ENCODE data around the gene HOXA4. TPM values are rescaled to one million over a fixed set of nuclear protein-coding genes. Genes with fewer than 3 reads are reported as not detected.

The HOXA4 gene
- total RNA-seq, 2 experiments from 2014 or later = not detected

DNA sequence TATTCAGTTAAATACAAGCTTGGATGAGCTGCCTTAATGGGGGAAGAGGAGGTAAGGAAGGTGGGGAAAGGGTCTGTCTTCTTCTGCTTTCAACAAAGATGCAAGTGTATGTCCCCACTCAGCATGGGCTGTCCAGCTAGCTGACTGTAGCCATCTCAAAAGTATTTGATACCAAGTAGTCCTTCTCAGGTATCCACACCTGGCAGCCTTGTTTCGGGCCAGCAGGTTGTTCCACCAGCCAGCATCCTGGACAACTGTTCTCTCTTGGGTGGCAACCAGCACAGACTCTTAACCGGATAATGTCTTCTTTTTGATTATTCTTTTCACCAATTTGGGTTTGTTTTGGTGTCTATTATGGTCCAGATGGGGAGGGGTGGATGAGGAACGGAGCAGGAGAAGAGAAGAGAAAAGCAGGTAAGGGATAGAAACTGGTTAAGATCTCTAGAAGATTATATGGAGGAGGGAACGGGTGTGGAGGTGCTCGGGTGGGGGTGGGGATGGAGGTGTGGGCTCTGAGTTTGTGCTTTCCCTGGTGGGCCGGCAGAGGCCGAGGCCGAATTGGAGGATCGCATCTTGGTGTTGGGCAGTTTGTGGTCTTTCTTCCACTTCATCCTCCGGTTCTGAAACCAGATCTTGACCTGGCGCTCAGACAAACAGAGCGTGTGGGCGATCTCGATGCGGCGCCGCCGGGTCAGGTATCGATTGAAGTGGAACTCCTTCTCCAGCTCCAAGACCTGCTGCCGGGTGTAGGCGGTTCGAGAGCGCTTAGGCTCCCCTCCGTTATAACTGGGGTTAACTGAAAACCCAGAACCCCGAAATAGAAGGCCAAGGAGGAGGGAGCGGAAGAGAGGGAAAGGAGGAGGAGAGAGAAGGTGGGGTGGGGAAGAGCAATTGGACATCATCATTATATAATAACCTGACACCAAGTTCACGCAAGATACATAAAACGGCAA lies 1.5 kb downstream of the HOXA4 start:
- Histone ChIP-seq H3K4me1 (ENCODE audit: insufficient read depth, low read length) (peaks cover 10% of the 10 kb centered on the region), H3K4me3 (ENCODE audit: low read length) (no peak overlapping the region), H3K9me3 (ENCODE audit: control insufficient read depth in 1 of 2, insufficient read depth in 1 of 2, low read length in 2 of 2) (peaks cover 0 to 10% of the 10 kb centered on the region in 2 experiments), H3K36me3 (ENCODE audit: insufficient read depth, low read length) (no peaks in the 10 kb centered on the region), H3K27me3 (ENCODE audit: control insufficient read depth in 1 of 2, insufficient read depth in 2 of 2, low read length in 2 of 2) (peaks cover 16 to 28% of the 10 kb centered on the region in 2 experiments), H3K27ac (ENCODE audit: low read depth in 1 of 2, low read length in 2 of 2) (no peak overlapping the region)
- Mint-ChIP-seq H3K27ac (no peak overlapping the region), H3K27me3 (peaks cover 69% of the 10 kb centered on the region), H3K9me3 (no peaks in the 10 kb centered on the region), H3K4me1 (ENCODE audit: low read depth) (no peaks in the 10 kb centered on the region), H3K36me3 (ENCODE audit: low read depth) (no peaks in the 10 kb centered on the region), H3K4me3 (peak overlapping the region; percentile 61)
- ATAC-seq (ENCODE audit: poor library complexity) (no peak), DNase-seq (no peak)
- TF ChIP-seq, protein P1, sequence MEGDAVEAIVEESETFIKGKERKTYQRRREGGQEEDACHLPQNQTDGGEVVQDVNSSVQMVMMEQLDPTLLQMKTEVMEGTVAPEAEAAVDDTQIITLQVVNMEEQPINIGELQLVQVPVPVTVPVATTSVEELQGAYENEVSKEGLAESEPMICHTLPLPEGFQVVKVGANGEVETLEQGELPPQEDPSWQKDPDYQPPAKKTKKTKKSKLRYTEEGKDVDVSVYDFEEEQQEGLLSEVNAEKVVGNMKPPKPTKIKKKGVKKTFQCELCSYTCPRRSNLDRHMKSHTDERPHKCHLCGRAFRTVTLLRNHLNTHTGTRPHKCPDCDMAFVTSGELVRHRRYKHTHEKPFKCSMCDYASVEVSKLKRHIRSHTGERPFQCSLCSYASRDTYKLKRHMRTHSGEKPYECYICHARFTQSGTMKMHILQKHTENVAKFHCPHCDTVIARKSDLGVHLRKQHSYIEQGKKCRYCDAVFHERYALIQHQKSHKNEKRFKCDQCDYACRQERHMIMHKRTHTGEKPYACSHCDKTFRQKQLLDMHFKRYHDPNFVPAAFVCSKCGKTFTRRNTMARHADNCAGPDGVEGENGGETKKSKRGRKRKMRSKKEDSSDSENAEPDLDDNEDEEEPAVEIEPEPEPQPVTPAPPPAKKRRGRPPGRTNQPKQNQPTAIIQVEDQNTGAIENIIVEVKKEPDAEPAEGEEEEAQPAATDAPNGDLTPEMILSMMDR (IDR thresholded peaks at IDR 0.05) = no peak
- intact Hi-C loops (cut with DNase I, micrococcal nuclease) = no loop called here
- POLR2A ChIA-PET = no interaction called here
- CTCF ChIA-PET = no interaction called here

DNA sequence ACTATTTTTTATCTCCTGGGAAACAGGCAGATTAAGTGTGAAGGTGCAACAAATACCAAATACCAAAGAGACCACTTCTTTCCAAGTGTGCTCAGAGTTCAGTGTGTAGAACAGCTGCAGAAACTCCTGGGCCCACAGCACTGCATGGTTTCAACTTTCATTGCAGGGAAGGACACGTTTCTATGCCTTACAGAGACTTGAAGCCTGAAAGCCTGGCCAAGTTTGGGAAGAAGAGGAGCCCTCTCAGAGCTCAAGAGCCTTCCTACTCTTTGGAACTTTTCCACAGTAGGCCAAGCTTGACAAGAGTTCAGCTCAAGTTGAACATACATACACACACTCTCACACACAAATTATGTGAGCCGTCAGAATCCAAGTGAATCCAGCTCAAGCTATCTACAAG lies 2.5 kb downstream of the HOXA4 start:
- no peaks in the 10 kb centered on the region for H3K36me3 ChIP-seq (ENCODE audit: insufficient read depth, low read length)
- CTCF ChIA-PET = no interaction called here

DNA sequence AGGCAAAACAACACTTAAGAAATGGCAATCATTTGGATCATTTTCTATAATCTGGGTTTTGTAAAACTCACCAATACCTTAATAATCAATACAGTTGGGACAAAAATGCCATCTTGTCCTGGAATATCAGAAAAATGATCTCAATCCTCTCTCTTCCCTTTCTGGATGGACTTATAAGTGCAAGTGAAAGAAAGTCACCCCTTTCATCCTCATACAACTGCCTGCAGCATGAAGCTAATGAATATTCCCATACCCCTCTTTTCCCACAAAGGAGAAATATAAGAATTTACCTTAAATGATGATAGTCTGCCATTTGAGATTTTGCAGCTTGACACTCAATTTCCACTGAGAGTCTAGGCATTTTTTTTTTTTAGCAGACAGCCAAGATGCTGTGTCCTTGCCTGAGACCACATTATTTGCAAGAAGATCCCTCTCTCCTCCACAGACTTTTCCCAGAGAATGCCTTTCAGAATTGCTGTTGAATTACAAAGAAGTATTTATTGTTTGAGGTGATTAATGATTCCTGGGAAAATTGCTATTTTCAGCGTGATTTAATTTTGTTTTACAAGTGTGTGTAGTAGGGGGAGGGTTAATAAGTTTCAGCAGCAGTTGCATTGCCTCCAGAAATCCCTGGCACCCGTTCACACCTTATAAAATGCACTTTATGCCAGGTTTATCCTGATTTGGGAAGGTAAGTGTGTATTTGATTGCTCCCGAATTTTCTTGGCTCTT lies 3.8 kb downstream of the HOXA4 start:
- peaks cover 48% of the 10 kb centered on the region for H3K27me3 Mint-ChIP-seq

More for the DNA sequence above, 2.5 kb downstream of the HOXA4 start:
- Mint-ChIP-seq H3K36me3 (ENCODE audit: low read depth) (no peaks in the 10 kb centered on the region), H3K4me3 (no peak overlapping the region), H3K9me3 (no peaks in the 10 kb centered on the region), H3K27me3 (peaks cover 60% of the 10 kb centered on the region), H3K27ac (no peak overlapping the region), H3K4me1 (ENCODE audit: low read depth) (no peaks in the 10 kb centered on the region)
- POLR2A ChIA-PET = interaction anchor here (0.6 kb wide), 1 partner anchor 873 kb away, joined by 3 read pairs; no protein-coding TSS in a partner anchor
- H3K27ac ChIP-seq (ENCODE audit: low read depth in 1 of 2, low read length in 2 of 2) = no peak overlapping the region
- peaks cover 0 to 14% of the 10 kb centered on the region in 2 experiments for H3K9me3 ChIP-seq (ENCODE audit: control insufficient read depth in 1 of 2, insufficient read depth in 1 of 2, low read length in 2 of 2)
- H3K4me3 ChIP-seq (ENCODE audit: low read length) = no peak overlapping the region
- DNase-seq (no peak), ATAC-seq (ENCODE audit: poor library complexity) (no peak)
- intact Hi-C loops (cut with DNase I, micrococcal nuclease) = no loop called here
- TF ChIP-seq, protein P1 (IDR thresholded peaks at IDR 0.05) = no peak
- peaks cover 10% of the 10 kb centered on the region for H3K4me1 ChIP-seq (ENCODE audit: insufficient read depth, low read length)
- peaks cover 16 to 22% of the 10 kb centered on the region in 2 experiments for H3K27me3 ChIP-seq (ENCODE audit: control insufficient read depth in 1 of 2, insufficient read depth in 2 of 2, low read length in 2 of 2)

More for the DNA sequence above, 3.8 kb downstream of the HOXA4 start:
- TF ChIP-seq, protein P1 (IDR thresholded peaks at IDR 0.05) = no peak
- no peaks in the 10 kb centered on the region for H3K9me3 Mint-ChIP-seq
- POLR2A ChIA-PET = no interaction called here
- H3K4me3 Mint-ChIP-seq = no peak overlapping the region
- Histone ChIP-seq H3K4me1 (ENCODE audit: insufficient read depth, low read length) (peaks cover 10% of the 10 kb centered on the region), H3K27ac (ENCODE audit: low read depth in 1 of 2, low read length in 2 of 2) (no peak overlapping the region), H3K36me3 (ENCODE audit: insufficient read depth, low read length) (no peaks in the 10 kb centered on the region), H3K4me3 (ENCODE audit: low read length) (no peak overlapping the region), H3K27me3 (ENCODE audit: control insufficient read depth in 1 of 2, insufficient read depth in 2 of 2, low read length in 2 of 2) (peaks cover 16 to 17% of the 10 kb centered on the region in 2 experiments), H3K9me3 (ENCODE audit: control insufficient read depth in 1 of 2, insufficient read depth in 1 of 2, low read length in 2 of 2) (peaks cover 0 to 14% of the 10 kb centered on the region in 2 experiments)
- ATAC-seq (ENCODE audit: poor library complexity) (no peak), DNase-seq (no peak)
- H3K36me3 Mint-ChIP-seq (ENCODE audit: low read depth) = no peaks in the 10 kb centered on the region
- intact Hi-C loops (cut with DNase I, micrococcal nuclease) = no loop called here
- no peak overlapping the region for H3K27ac Mint-ChIP-seq
- CTCF ChIA-PET = no interaction called here
- H3K4me1 Mint-ChIP-seq (ENCODE audit: low read depth) = no peaks in the 10 kb centered on the region

All from CD4-positive, alpha-beta T cell (primary cell).